ACHN (cell line): Measurements from ENCODE around the gene ACOX1.

ENCODE experiments used
- DNase-seq: peaks from one replicate; pipeline ENCODE4 v3.0.0-alpha.2; 2015
- in situ Hi-C: cut with HindIII; loops from 2 replicates; pipeline ENCODE4 v1.10.0; 2017; ENCODE audit warnings: low sequenced_read_pairs, low pct_ligation_motif_present, low pct_unique_long_range_greater_than_20kb

Gene ACOX1

GRCh38 chr17:75978938-75979704 is at the start of gene ACOX1, which contains the start of gene TEN1:
ACOX1 (minus strand) TSS chr17:75979166; CDS start chr17:75979073, 93 bp downstream.
TEN1 (plus strand) TSS chr17:75979240; CDS start chr17:75986193, 6,953 bp downstream.
- in situ Hi-C loops: no loop called here
- DNase-seq: peak; percentile 98

GRCh38 chr17:76027159-76027839 is 48.3 kb upstream of the ACOX1 start, which contains the start of gene EVPL:
EVPL (minus strand) TSS chr17:76027306; CDS start chr17:76027198, 108 bp downstream.
- peak; percentile 83 for DNase-seq
- in situ Hi-C loops: no loop called here

- DNase-seq: peak; percentile 34
- in situ Hi-C loops: no loop called here
Observed at GRCh38 chr17:76026714-76027158, 47.8 kb upstream of the ACOX1 start.

- in situ Hi-C loops: no loop called here
- DNase-seq: no peak
Observed at GRCh38 chr17:76025294-76025693, 46.3 kb upstream of the ACOX1 start.

- DNase-seq: no peak
- in situ Hi-C loops: no loop called here
Observed at GRCh38 chr17:76024353-76024752, 45.4 kb upstream of the ACOX1 start.

- in situ Hi-C loops: no loop called here
- no peak for DNase-seq
Observed at GRCh38 chr17:76023900-76024237, 44.9 kb upstream of the ACOX1 start.

- in situ Hi-C loops: no loop called here
- no peak for DNase-seq
Observed at GRCh38 chr17:76022973-76023899, 44.3 kb upstream of the ACOX1 start.

- no peak for DNase-seq
Observed at GRCh38 chr17:76022285-76022684, 43.3 kb upstream of the ACOX1 start.

GRCh38 chr17:76019833-76020467 is 41.0 kb upstream of the ACOX1 start:
- in situ Hi-C loops: no loop called here
- no peak for DNase-seq

More at GRCh38 chr17:76022285-76022684, 43.3 kb upstream of the ACOX1 start:
- in situ Hi-C loops: no loop called here

GRCh38 chr17:76018801-76019200 is 39.8 kb upstream of the ACOX1 start:
- in situ Hi-C loops: no loop called here
- DNase-seq: no peak

- in situ Hi-C loops: no loop called here
- DNase-seq: no peak
Observed at GRCh38 chr17:76018340-76018680, 39.3 kb upstream of the ACOX1 start.

GRCh38 chr17:76017481-76018339 is 38.7 kb upstream of the ACOX1 start:
- no peak for DNase-seq
- in situ Hi-C loops: no loop called here

- in situ Hi-C loops: no loop called here
- no peak for DNase-seq
Observed at GRCh38 chr17:76014925-76015261, 35.9 kb upstream of the ACOX1 start.

- in situ Hi-C loops: no loop called here
- DNase-seq: peak; percentile 68
Observed at GRCh38 chr17:76014100-76014924, 35.3 kb upstream of the ACOX1 start.

GRCh38 chr17:76013377-76013932 is 34.5 kb upstream of the ACOX1 start:
- in situ Hi-C loops: no loop called here
- no peak for DNase-seq

GRCh38 chr17:76011951-76012350 is 33.0 kb upstream of the ACOX1 start:
- DNase-seq: no peak
- in situ Hi-C loops: no loop called here
